COLO668 (cell line): Measurements from ENCODE around the gene NAA15.
A peak's percentile ranks its signal among the peaks of the same experiment; 100 is the strongest.
"Not testable (repeated sequence)": the region's sequence is repeated elsewhere in the genome, so short reads cannot be mapped to it uniquely, and the experiment has no call there.

Experiments
- DNase-seq: peaks from one replicate; lab custom pipeline; 2025; ENCODE audit not compliant: unreplicated experiment; lab: John Stamatoyannopoulos, UW

NAA15 gene

GRCh38 chr4:139295942-139296299 is 5.4 kb upstream of the NAA15 start:
- no peak for DNase-seq

- no peak for DNase-seq
These were observed 4.3 kb upstream of the NAA15 start for GRCh38 chr4:139297001-139297410.

GRCh38 chr4:139299536-139299935 is 1.8 kb upstream of the NAA15 start:
- no peak for DNase-seq

GRCh38 chr4:139300431-139301112 is 733 bp upstream of the NAA15 start:
- DNase-seq = no peak

- DNase-seq = peak; percentile 69
These were observed 711 bp downstream of the NAA15 start, which contains the start of gene NDUFC1 for GRCh38 chr4:139301821-139302611. TSS of gene NDUFC1 (minus strand) at chr4:139302477. CDS start at chr4:139295798, 6,679 bp downstream.

GRCh38 chr4:139304920-139305319 is 3.6 kb downstream of the NAA15 start:
- no peak for DNase-seq

- no peak for DNase-seq
These were observed 10.6 kb downstream of the NAA15 start for GRCh38 chr4:139311909-139312308.

GRCh38 chr4:139312552-139313332 is 11.4 kb downstream of the NAA15 start:
- no peak for DNase-seq

GRCh38 chr4:139313414-139313813 is 12.1 kb downstream of the NAA15 start:
- not testable (repeated sequence) for DNase-seq

GRCh38 chr4:139314047-139314800 is 12.9 kb downstream of the NAA15 start:
- DNase-seq = no peak

- DNase-seq = no peak
These were observed 13.9 kb downstream of the NAA15 start for GRCh38 chr4:139315221-139315675.

GRCh38 chr4:139316733-139317132 is 15.4 kb downstream of the NAA15 start:
- DNase-seq = no peak

GRCh38 chr4:139317635-139318034 is 16.3 kb downstream of the NAA15 start:
- no peak for DNase-seq

- DNase-seq = no peak
These were observed 18.3 kb downstream of the NAA15 start for GRCh38 chr4:139319571-139319970.

GRCh38 chr4:139322070-139322469 is 20.8 kb downstream of the NAA15 start:
- not testable (repeated sequence) for DNase-seq

GRCh38 chr4:139322541-139322940 is 21.2 kb downstream of the NAA15 start:
- not testable (repeated sequence) for DNase-seq

- DNase-seq = no peak
These were observed 23.3 kb downstream of the NAA15 start for GRCh38 chr4:139324620-139325019.

GRCh38 chr4:139329665-139330200 is 28.4 kb downstream of the NAA15 start:
- DNase-seq = no peak

GRCh38 chr4:139330283-139330682 is 29.0 kb downstream of the NAA15 start:
- DNase-seq = no peak

- DNase-seq = no peak
These were observed 29.9 kb downstream of the NAA15 start for GRCh38 chr4:139331185-139331584.
